HG03039 (cell line): ENCODE data around the gene ACTG1.

Experiments used
- ATAC-seq: cut with Tn5 transposase; IDR thresholded peaks from one replicate; pipeline ENCODE4 v1.9.1; 2021; ENCODE audit warnings: mild to moderate bottlenecking, moderate library complexity; ENCODE audit not compliant: unreplicated experiment

ACTG1 gene

DNA sequence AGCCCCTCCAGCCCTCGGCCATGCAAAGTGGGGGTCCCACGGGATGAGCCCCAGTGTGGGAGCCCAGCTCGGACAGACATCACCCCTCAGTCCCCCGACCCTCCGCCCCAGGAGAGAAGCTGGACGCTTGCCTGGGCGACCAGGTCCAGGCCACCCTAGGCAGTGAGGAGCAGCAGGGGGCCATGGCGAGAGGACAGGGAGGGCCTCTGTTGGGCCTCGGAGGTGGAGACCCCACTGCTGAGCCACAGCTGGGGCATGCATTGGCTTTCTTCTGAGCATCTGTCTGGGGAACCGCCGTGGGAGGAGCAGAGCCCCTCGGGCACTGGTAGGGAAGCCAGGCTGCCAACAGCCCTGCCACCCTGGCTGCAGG lies 13.0 kb downstream of the ACTG1 start:
- no peak for ATAC-seq

DNA sequence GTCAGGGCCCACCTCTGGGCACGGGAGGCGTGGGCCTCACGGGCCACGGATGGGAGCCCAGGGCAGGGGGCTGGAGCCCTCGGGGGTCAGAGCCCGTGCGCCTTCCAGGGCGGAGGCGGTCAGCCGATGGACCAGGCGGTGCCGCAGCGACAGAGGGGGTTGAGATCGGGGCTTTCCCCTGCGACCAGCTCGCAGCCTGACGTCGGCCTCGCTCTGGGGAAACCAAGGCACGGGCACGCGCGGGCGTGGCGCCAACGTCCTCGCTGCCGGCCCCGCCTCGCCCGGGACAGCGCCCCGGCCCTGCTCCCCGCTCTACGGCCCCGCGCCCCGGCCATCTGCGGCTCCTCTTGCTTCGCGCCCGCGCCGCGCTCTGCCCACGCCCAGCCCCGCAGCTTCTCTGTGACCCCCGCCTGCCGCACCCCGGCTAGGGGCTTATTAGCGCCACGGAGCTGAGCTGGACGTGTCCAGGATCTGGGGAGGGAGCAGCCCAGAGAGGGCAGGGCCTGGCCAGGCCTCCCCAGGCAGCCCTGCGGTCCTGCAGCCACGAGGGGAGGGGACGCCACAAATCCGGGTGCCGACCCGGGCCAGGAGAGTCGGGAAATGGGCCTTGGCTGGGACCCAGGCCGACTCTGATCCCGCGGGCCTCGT lies 13.5 kb downstream of the ACTG1 start:
- ATAC-seq = no peak

DNA sequence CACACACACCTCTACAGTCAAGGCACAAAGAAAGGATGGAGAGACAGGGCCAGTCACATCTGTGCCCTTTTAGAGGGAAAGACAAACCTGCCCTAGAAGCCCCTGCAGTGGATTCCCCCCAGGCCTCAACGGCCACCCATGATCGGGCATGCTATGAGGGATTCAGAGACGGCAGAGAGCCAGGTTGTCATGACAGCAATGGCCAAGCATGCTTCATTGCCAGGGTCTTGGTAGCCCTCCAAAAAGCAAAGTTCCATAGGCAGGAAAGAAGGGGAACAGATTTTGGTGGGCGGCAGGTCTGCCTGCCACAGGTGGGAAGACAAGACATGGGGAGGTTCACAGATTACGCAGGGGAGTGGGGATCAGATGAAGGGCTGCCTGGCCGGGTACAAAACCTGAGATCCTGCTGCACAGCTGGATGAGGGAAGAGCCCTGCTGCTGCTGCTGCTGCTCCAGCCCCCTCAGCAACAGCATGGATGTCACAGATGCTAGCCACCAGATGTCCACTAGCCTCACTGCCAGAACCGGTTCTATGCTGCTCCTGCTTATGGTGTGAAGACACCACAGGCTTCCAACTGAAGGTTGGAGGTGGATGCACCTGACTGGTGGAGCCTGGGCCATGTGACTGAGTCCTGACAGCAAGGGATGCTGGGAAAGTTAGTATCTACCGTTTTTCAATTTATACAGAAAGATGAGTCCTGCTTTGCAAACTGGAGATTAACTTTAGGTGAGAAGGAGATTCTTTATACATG lies 17.8 kb downstream of the ACTG1 start:
- no peak for ATAC-seq

DNA sequence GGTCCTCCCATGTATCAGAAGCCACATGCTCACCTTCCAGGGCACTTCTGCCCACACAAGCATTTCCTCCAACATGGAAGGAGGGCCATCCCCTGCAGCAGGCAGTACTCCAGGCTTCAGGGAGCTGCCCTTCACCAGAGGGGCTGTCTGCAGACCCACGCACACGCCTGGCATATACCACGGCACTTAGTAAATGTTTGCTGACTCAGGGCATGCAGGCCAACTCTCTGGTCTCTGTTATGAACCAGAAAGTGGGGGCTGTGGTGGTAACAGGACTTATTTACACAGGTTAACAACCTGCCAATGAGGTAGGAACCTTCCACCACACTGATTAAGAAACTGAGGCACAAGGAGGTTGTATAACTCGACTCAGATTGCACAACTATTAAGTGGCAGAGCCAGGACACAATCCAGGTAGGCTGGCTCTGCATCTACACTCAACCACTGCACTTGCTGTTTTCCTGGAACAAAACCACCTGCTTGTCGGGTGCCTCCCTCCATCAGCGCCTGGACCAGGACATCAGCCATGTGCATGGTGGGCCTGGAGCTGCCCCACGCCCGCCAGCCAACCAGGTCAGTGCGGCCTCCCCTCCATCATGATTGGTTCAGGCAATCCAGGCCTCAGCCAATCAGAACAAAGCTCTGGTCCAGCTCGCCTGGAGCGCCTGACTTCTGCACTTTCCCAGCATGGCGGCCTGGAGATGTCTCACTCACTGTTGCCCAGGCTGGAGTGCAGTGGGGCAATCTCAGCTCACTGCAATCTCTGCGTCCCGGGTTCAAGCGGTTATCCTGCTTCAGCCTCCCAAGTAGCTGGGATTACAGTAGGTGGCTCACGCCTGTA lies 19.2 kb downstream of the ACTG1 start:
- no peak for ATAC-seq

DNA sequence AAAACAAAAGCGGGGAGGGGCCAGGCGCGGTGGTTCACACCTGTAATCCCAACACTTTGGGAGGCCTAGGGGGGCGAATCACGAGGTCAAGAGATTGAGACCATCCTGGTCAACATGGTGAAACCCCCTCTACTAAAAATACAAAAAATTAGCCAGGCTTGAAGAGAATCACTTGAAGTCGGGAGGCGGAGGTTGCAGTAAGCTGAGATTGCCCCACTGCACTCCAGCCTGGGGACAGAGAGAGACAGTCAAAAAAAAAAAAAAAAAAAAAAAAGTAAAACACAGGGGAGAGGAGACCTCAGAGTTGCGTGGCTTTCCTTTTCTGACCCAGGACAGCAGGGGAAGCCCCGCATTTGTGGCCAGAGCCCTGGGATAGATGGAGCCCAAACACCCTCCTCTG lies 19.9 kb downstream of the ACTG1 start:
- ATAC-seq = no peak

DNA sequence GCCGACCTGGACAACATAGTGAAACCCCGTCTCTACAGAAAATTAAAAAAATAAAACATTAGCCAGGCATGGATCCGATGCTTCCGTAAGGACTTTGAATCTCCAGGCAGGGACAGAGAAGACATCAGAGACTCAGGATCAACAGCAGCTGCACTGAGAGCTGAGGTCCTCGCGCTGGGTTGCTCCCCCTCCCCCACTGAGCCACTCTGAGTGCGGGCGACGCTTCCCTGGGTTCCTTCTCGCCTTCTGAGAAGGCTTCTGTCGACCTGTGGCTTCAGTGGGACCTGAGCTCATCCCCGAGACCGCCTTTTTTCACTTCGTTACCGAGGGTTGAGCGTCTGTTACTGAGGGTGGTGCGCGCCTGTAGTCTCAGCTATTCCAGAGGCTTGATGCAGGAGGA lies 20.4 kb downstream of the ACTG1 start:
- no peak for ATAC-seq

DNA sequence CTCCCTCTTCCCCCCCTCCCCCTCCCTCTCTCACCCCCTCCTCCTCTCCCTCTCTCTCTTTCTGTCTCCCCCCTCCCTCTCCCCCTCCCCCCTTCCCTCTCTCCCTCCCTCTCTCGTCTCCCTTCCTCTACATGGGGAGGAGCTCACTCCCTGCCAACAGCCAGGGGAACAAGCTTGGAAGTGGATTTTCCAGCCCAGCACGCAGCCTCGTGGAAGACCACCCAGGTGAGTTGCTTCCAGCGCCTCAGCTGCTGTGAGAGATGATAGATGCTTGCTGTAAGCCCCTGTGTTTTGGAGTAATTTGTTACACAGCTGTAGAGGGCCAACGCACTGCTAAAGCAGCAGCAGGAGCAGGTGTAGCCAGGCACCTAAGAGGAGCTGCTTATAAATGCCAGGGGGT lies 20.8 kb downstream of the ACTG1 start:
- ATAC-seq = no peak

DNA sequence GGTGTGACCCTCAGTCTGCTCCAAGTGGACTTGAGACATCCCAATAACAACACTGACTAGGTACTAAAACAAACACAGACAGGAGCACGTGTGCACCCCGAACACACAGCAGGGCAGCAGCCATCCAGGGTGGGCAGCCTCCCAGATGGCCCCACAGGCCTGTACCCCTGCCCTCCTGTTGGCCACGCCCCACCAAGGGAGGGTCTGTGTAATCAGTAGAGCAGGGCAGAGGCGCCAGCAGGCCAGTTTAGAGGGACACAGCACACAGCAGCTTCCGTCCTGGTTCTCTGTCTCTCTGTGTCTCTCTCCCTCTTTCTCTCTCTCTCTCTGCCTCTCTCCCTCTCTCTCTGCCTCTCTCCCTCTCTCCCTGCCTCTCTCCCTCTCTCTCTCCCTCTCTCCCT lies 21.4 kb downstream of the ACTG1 start:
- no peak for ATAC-seq

DNA sequence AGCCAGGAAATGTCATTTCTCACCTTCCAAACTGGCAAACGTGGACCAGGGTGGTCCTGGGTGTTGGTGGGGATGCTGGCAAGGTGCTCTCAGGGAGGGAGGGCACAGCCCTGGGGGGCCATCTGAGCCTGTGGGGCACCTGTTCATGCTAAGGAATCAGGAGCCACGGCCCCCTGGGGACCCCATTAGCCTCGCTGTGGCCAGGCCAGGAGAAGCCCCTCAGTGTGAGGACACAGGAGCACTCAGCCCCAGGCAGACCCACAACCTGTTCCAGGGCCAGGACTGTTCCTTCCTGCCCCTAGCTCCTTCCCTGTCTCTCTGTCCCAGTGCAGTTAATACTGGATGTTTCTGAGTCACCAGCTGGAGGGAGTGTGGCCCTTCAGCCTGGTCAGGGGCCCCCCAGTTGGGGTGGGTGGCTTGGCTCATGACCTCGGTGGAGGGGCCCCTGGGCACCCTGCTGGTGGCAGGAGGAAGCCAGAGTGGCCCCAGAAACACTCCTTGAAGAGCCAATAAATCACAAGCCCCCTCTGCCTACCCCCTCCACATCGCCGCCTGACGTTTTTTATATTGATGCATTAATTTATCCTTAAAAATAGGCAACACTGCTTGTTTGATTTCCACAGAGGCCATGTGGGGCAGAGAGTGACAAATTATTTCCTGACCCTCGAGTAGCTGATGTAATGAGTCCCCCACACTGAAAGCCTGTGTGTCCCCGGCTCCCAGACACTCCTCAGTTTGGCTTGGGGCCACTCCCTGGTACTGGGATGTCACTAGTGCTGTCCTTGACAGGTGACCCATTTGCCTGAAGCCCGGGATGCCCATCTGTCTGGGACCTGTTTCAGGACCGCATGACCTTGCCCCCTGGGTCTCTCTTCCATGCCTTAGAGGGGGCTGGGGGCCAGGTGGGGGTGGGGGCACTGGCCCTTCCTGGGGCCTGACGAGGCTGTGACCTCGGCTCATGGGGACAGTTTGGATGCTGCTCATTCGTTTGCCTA lies 22.3 kb downstream of the ACTG1 start:
- no peak for ATAC-seq

DNA sequence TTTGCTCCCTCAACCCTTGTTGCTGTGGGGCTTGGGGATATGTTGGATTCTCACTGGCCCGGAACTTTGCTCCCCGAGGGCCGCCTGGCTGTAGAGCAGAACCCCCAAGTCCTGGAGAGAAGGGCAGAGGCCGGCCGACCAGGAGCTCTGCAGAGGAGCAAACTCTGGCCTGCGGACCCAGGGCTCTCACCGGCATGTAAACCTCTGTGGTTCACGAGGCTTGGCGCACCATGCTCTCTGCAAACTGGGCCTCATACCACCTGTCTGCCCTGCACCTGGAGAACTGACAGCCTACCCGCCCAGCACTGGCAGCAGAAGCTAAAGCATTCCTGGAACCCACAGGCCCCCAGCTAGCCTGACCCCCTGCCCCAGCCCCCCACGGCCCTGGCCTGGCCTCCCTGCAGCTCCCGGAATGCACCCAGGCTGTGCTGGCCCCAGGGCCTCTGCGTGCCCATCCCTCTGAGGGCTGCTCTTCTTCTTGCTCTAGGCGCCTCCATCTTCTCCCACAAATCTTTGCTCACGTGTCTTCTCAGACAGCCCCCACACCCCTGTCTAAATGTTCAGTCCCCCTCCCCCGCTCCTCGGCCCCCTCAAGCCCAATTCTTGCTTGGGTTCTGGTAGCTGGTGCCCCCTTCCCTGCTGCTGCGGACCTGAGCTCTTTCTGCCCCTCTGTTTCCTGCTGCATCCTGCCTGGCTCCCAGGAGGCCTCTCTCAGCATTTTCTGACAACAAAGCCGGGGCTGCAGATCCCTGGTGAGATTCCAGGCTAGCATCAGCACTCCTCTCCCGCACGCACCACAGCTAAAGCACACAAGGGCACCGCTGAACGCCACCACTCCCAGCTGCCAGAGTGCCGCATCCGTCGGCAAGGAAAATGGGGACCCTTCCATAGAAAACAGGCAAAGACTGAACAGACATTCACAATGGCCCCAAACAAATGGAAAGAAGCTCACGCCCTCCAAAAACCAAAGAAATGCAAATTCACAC lies 23.3 kb downstream of the ACTG1 start:
- ATAC-seq = no peak

DNA sequence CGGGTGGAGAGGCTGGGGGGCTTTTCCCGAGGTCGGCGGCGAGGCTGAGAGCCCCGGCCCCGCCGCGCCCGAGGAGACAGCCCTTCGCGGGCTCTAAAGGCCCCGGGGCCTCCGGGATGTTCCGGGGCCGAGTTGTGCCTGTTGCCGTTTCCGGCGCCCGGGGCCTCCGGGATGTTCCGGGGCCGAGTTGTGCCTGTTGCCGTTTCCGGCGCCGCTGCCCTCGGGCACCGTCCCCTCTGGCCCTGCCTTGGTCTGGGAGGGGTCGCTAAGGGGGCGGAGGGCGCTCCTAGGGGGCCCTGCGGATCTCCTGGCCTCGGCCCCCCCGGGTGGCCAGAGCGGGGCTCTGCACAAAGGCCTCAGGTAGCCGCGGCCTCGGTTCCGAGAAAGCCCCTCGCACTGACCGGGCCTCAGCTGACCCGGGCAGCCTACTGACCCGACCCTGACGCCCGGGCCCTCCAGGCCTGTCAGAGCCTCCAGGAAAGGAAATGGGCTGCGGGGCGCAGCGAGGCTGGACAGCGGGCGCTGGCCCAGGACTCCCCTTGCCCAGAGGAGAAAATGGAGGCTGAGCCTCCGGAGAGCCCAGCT lies 24.2 kb downstream of the ACTG1 start:
- no peak for ATAC-seq

DNA sequence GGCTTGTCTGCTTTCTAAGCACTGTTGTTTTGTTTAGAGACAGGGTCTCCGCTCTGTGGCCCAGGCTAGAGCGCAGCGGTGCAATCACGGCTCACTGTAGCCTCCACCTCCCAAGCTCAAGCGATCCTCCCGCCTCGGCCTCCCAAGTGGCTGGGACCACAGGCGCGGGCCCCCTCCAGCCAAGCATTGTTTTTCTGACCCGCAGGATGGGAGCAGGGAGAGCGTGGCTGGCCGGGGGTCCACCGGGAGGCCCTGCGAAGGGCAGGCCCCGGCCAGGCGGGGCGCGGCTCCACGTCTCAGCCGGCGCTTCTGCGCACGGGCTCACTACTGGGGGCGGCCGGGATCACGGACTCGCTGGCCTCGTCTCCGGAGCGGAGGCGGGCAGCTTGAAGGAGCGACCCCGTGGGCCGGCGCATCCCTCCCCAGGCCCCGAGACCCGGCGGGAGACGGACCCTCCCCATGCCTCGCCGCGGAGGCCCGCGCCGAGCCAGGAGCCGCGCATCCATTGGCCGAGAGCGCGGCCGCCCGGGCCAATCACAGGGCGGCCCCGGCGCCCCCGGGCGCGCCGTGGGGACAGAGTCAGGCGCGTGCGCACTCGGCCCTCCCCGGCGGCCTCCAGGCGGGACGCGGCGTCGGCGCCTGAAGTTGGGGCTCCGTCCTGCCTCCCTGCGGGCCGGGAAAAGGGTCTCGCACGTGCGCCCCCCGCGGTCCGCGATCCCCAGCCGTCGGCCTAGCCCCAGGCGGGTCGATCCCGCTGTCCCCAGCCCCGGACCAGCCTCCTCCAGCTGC lies 24.9 kb downstream of the ACTG1 start:
- no peak for ATAC-seq

DNA sequence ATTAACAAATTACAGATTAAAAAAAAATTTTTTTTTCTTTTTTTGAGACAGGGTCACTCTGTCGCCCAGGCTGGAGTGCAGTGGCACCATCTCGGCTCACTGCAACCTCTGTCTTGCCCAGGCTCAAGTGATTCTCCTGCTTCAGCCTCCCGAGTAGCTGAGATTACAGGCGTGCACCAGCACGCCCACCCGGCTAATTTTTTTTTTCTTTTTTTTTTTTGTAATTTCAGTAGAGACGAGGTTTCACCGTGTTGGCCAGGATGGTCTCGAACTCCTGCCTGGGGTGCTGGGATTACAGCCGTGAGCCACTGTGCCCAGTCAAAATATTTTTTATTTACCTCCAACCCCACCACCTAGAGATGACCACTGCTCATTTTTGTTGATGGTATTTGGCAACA lies 25.5 kb downstream of the ACTG1 start:
- no peak for ATAC-seq

DNA sequence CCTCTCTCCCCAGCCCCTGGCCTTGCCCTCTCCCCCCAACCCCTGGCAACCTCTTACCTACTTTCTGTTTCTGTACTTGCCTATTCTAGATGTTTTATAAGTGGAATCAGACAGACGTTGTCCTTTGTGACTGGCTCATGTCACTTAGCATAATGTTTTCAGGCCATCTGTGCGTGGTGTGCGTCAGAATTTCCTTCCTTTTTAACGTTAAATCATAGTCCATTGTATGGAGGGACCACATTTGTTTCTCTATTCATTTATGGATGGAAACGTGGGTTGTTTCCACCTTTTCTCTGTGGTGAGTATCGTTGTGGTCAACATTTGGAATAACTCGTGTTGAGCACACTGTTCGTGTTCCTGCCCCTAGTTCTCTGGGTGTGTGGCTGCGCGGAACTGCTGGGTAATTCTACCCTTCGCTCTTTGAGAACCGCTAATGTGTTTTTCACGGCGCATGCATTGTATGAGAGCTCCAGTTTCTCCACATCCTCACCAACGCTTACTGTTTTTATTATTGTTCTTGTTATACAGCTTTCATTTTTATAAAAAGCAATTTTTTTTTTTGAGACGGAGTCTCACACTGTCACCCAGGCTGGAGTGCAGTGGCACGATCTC lies 26.3 kb downstream of the ACTG1 start:
- ATAC-seq = no peak

DNA sequence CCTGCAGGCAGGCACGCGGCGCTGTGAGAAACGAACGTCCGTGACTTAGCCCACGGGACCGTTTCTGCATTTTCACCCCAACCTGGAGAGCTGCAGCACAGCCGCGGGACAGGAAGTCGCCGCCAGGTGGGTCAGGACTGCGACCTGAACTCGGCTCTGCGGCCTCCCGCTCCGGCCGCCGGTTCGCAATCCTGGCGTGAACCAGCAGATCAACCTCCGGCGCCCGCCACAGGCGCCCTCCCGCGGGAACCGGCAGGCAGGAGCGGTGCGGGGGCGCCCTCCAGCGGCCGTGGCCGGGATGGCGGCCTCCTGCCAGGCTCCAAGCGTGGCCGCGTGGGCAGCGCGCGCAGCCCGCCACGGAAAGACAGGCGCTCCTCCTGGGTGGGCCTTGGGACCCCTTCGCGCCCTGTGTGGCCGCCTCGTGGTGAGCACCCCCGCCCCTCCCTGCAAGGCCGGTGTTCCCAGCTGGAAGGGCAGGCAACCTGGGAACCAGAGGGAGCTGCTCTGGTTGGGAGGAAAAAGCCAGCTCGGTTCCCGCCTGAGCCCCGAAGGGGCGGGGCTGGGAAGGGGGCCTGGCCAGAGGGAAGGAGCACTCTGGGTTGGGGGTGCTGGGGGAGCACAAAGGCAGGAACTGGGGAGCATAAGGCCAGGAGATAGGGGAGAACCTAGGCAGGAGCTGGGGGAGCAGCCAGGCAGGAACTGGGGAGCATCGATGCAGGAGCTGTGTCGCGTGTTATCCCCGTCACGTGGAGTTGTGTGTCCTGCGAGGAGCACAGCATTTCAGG lies 28.2 kb downstream of the ACTG1 start:
- no peak for ATAC-seq

DNA sequence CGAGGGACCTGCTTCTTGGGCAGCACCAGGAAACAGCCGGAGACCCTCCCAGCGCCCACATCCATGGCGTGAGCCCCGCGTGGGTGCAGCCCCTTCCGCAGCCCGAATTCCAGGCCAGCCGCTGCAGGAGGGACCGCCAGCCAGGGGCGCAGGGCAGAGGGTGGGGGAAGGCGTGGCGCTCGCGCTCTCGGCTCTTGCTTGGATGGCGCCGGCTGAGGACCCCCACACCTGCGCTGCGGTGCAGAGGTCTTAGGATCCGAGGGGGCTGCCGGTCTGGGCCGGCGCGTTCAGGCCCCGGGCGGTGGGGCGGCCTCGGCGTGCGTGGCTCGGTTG lies 28.8 kb downstream of the ACTG1 start:
- no peak for ATAC-seq

DNA sequence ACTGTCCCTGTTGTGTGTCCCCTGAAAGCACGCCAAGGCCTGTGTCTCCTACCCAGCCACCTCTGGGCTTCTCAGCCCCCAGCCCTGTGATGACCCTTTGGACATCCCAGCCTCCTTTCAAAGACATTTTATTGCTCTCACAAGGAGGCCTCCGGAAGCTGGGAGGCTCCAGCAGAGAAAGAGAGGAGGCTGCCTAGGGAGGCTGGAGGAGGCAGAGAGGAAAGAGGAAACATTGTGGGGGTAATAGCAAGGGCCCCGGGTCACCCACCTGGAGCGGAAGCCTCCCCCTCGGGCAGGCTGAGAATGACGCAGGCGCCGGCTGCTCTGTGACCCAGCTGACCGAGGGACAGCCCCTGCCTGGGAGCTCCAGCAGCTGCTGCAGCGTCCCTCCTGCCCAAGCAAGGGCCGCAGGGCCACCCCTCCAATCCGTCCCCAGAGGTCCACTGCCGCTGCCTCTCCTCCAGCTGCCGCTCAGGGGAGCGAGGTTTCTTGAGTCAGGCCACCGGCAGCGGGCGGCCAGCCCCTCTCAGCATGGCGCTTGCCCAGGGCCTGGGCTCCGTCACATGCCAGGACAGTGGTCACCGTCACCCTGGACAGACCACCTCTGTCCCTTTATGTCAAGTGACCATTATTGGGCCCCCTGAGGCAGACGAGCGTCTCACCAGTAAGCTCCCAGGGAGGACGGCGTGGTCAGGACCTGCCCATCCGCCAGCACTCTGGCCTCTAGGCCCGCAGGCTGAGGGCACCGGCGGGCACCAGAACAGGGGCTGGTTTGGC lies 29.3 kb downstream of the ACTG1 start:
- ATAC-seq = no peak
